LHCN-M2 (cell line): ENCODE measurements around the gene POLD4. TPM values are rescaled to one million over a fixed set of nuclear protein-coding genes. Genes with fewer than 3 reads are reported as not detected.

Experiments used
- DNase-seq: peaks from one replicate; pipeline ENCODE4 v3.0.0-alpha.2; 2012; ENCODE audit warnings: low read depth
- total RNA-seq: library from RNA; depleted of rRNA; stranded (reverse); fragments of >200 nt; gene quantifications from 2 replicates; pipeline ENCODE4 v1.2.3, GENCODE V29; 2014

The POLD4 gene
- total RNA-seq, 1 experiment from 2014 or later, result 114 TPM

GRCh38 chr11:67371189-67371910 lies 18.0 kb upstream of the POLD4 start:
- DNase-seq, result peak; percentile 64

- peak; percentile 85 for DNase-seq
These were observed 17.2 kb upstream of the POLD4 start for GRCh38 chr11:67370351-67371076.

GRCh38 chr11:67369801-67370284 lies 16.5 kb upstream of the POLD4 start:
- DNase-seq, result no peak

GRCh38 chr11:67369275-67369674 lies 15.9 kb upstream of the POLD4 start:
- DNase-seq, result no peak

- no peak for DNase-seq
These were observed 15.3 kb upstream of the POLD4 start for GRCh38 chr11:67368621-67369020.

GRCh38 chr11:67367761-67368227 lies 14.4 kb upstream of the POLD4 start:
- DNase-seq, result no peak

- no peak for DNase-seq
These were observed 13.8 kb upstream of the POLD4 start for GRCh38 chr11:67366961-67367760.

- no peak for DNase-seq
These were observed 13.2 kb upstream of the POLD4 start for GRCh38 chr11:67366546-67366945.

GRCh38 chr11:67365736-67366444 lies 12.5 kb upstream of the POLD4 start:
- DNase-seq, result no peak

- no peak for DNase-seq
These were observed 11.7 kb upstream of the POLD4 start for GRCh38 chr11:67364783-67365722.

- DNase-seq, result no peak
These were observed 10.8 kb upstream of the POLD4 start for GRCh38 chr11:67364169-67364568.

GRCh38 chr11:67357831-67358670 lies 4.7 kb upstream of the POLD4 start:
- DNase-seq, result peak; percentile 74

GRCh38 chr11:67356864-67357561 lies 3.7 kb upstream of the POLD4 start:
- DNase-seq, result peak; percentile 86

GRCh38 chr11:67356387-67356863 lies 3.1 kb upstream of the POLD4 start:
- DNase-seq, result no peak

GRCh38 chr11:67355794-67356386 lies 2.5 kb upstream of the POLD4 start:
- no peak for DNase-seq

- DNase-seq, result no peak
These were observed 1.9 kb upstream of the POLD4 start for GRCh38 chr11:67355023-67355793.
